ENCODE data around the gene CFHR5.

DNA sequence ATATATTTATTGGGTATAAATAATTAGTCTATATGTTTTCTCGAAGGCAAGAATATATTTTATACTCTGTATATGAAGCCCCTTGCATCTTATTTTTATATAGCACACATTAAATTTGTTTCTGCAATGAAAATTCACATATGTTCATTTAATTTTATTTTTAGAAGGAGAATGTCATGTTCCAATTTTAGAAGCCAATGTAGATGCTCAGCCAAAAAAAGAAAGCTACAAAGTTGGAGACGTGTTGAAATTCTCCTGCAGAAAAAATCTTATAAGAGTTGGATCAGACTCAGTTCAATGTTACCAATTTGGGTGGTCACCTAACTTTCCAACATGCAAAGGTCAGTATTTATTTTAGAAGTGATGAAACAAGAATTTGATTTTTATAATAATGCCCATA, 16.6 kb downstream of the CFHR5 start:
- no peak for TF ChIP-seq POLR2A (IDR thresholded peaks at IDR 0.05)
- TF ChIP-seq CTCF (IDR thresholded peaks at IDR 0.05) = no peak

Data from adrenal gland (tissue), 5 donors.